DMS79 treated with DMSO at 0.1 percent for 48 hours (cell line): ENCODE measurements around the gene SFN.
A peak's percentile ranks its signal among the peaks of the same experiment; 100 is the strongest.
"Not testable (repeated sequence)": the region's sequence is repeated elsewhere in the genome, so short reads cannot be mapped to it uniquely, and the experiment has no call there.

Experiments used
- DNase-seq: peaks from one replicate; lab custom pipeline; 2025; lab: John Stamatoyannopoulos, UW

SFN gene

GRCh38 chr1:26864610-26865480, 1.9 kb downstream of the SFN start:
- peak; percentile 98 for DNase-seq

DNA sequence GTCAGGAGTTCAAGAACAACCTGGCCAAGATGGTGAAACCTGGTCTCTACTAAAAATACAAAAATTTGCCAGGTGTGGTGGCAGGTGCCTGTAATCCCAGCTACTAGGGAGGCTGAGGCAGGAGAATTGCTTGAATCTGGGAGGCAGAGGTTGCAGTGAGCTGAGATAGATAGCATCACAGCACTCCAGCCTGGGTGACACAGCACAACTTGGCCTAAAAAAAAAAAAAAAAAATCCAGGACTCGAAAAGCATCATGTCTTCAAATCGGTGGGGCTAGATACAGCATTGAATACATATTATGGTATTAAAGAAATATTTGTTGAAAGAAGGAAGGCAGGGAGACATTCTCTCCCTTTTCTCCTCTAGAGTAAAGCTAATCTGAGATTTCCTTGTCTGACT, 10.1 kb downstream of the SFN start:
- DNase-seq = not testable (repeated sequence)

GRCh38 chr1:26874896-26875295, 11.9 kb downstream of the SFN start:
- no peak for DNase-seq

DNA sequence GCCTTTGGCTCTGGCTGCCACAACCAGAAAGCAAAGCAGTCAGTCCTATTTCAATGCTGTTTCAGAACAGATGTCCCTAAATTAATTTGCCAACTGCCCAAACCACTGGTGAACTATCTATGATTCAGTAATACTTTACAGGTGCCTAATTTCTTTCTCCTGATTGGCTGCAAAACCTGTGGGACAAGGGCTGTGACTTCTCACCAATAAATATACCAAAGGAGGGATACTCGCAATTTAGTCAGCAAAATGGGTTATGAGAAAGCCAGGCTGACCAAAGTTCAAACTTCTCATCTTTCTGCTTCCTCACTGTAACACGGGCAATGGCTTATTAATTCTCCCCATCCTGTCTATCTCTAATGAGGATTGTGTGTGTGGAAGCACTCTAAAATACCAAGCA, 14.4 kb downstream of the SFN start:
- DNase-seq = no peak

DNA sequence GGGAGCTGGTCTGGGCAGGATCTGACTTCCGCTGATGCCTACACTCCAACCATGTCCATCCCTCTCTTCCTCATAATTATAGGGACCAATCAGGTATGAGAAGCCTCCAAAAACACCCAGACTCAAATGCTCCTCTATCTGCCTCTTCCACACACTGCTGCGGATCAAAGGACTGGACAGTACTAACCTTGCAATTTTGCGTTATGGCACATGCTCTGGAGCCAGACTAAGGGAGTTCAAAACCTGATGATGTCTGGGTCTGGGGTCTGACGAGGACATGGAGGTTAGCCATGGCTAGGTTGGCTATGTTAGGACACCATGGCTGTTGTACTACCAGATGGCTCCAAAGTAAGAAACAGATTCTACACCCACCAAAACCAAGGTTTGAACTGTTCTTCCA, 16.8 kb downstream of the SFN start:
- no peak for DNase-seq

DNA sequence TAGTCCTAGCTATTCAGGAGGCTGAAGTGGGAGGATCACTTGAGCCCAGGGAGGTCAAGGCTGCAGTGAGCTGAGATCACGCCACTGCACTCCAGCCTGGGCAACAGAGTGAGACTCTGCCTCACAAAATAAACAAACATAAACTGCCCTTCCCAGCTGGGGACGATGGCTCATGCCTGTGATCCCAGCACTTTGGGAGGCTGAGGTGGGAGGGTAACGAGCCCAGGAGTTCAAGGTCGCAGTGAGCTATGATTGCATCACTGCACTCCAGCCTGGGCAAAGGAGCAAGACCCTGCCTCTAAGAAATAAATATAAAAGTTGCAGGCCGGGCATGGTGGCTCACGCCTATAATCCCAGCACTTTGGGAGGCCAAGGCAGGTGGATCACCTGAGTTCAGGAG, 18.7 kb downstream of the SFN start:
- not testable (repeated sequence) for DNase-seq

DNA sequence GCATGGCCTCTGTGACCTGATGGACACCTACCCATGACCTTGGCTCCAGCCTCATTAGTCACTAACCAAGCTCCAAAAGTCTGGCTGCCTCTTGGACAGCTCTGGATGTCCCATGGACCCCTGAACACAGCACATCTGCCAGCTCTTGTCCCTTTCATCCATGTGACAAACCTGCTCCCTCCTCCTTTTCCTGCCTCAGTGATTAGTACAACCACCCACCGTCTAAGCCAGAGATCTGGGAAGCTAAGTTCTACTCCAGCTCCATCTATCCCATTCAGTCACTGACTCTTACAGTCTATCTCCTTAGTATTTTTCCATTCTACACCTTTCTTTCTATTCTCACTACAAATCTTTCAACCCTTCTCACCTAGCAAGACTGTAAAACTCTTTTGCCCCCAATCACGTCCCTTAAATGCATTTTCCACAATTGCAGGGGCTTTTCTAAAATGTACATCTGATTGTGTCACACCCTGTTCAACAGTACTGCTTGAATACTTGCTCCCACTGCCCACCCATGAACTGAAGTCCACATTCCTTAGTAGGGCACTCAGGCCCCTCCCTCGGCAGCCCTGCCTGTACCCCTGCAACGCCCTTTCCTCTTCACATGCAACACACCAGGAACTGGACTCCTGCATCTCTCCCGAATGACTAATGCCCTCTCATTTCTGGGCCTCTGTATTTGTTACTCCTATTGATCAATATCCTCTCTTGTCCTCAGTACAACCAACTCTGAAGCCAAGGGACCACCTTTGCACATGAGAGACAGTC, 19.9 kb downstream of the SFN start:
- no peak for DNase-seq

DNA sequence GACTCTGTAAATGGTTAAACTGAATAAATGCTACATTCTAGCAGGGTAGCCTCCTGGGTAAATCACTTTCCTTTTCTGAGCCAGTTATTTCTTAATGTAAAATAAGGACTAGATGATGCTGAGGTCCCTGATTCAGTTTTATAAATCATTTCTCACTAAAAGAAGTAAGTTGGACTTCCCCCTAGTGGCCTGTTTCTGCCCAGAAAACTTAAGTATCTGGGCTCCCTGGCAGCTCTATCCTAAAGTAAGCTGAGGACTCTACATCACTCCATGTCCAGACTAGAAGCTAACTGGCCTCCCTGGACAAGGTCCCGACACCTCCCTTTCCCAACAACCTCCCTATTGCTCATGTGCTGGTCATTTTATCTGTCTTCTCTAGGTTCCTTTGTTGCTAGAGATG, 24.2 kb downstream of the SFN start:
- no peak for DNase-seq

GRCh38 chr1:26888231-26888630, 25.3 kb downstream of the SFN start:
- DNase-seq = no peak

DNA sequence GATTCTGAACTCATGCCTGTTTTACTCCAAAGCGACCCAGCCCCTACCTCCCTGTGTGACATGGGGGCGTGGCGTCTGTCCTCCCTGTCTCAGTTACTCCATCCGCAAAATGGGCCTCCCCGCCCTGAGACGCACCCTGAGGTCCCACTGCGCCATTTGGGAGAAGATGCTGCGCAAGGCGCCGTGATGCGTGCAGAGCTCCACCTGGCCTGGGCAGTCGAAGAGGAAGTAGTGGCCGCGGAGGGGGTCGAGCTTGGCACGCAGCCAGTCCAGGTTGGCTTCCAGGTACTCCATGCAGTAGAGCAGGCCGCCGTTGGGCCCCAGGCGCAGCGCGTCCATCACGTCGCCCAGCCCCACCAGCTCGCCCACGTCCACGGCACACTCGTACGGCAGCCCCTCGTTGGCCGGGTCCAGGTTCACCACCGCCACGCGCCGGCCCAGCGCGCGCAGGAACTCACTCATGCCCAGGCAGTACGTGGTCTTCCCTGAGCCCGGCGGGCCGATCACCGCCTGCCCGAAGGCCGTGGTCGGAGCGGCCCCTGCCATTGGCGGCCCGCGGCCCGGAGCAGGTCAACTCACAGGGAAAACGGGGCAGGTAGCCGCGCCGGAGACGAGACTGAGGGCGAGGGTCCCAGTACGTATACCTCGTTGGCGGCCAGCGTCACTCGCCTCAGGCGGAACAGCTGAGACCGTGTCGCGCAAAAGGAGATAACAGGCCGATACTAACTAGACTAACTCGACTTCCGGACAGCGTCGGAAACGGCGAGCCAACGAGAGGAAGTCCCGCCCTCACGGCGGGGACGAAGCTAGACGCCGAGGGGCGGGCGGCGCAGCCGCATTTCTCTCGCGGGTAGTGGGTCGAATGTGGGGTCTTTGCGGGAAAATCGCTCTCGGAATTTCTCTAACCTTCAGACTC, 26.9 kb downstream of the SFN start, which contains the start of gene GPN2:
TSS of gene GPN2 (minus strand) at position 733 of the 916 bp plus-strand sequence. CDS start at position 546, 187 bp downstream.
- DNase-seq = peak; percentile 75

DNA sequence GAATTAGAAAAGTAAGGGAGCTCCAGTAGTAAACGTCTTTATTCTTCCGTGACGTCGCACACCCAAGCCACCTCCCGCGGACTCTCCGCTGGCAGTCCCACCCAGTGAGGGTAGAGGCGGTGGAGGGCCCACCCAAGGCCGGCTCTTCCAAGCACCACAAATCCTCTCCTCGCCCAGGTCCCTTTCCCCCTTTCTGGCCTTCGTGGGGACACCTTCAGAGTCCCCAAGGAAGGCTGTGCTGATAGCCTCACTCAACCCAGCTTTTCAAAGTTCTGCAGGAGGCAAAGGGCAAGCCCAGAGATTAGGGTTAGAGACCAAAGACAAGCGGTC, 27.5 kb downstream of the SFN start:
- no peak for DNase-seq

DNA sequence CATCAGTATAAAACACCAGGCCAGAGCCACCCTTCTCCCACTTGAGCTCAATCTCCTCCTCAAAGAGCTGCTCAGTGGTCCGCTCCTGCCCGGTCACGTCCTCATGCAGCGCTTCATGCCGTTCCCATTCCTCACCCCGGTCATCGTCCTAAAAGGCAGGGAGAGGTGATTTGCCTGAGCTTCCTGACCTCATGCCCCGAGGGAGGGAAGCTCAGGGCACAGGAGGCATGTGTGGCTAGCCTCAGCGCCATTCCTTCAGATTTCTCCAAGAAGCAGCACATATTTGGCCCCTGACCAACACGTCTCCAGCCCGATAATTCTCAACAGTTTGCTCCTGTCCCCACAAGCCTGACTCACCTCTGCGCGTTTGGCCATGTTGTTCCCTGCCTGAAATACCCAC, 31.3 kb downstream of the SFN start:
- no peak for DNase-seq

DNA sequence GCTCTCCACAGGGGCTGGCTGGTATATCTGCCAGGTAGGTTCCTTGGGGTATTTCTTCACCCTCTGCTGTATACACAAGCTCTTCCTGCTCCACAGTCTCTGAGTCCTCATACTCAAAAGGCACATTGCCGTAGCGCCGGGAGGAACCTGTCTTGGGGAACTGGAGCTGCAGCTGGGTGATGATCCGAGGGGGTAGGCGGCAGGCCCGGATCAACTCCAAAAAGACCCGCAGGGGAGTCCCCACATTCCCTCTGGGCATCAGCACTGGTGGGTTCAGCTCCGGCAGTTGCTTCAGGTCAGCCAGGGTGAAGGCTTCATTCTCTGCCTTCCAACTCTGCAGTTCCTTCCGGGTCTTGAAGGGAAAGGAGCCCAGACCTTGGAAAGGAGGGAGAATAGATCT, 34.4 kb downstream of the SFN start:
- DNase-seq = no peak

GRCh38 chr1:26900001-26900814, 37.3 kb downstream of the SFN start, which contains the start of gene GPATCH3:
Gene GPATCH3 (minus strand): TSS chr1:26900467. CDS start chr1:26900442, 25 bp downstream.
- peak; percentile 96 for DNase-seq

DNA sequence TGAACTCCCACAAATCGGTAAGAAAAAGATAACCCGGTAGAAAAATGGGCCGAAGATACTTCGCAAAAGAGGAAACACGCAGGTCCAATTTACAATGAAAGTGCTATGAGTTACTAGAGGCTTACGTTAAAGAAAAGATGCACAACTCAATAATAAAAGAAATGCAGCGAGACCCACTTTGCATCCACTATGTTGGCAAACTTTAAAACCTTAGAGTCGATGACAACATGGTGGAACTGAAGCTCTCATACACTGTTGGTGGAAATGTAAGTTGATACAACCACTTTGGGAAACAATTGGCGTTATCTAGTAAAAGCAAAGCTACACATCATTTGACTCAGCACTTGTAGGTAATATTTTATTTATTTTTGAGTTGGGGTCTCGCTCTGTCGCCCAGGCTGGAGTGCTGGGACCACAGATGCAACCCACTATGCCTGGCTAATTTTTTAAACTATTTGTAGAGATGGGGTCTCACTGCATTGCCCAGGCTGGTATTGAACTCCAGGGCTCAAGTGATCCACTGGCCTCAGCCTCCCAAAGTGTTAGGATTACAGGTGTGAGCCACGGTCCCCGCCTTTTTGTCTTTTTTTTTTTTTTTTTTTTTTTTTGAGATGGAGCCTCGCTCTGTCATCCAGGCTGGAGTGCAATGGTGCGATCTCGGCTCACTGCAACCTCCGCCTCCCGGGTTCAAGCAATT, 38.0 kb downstream of the SFN start:
- no peak for DNase-seq

DNA sequence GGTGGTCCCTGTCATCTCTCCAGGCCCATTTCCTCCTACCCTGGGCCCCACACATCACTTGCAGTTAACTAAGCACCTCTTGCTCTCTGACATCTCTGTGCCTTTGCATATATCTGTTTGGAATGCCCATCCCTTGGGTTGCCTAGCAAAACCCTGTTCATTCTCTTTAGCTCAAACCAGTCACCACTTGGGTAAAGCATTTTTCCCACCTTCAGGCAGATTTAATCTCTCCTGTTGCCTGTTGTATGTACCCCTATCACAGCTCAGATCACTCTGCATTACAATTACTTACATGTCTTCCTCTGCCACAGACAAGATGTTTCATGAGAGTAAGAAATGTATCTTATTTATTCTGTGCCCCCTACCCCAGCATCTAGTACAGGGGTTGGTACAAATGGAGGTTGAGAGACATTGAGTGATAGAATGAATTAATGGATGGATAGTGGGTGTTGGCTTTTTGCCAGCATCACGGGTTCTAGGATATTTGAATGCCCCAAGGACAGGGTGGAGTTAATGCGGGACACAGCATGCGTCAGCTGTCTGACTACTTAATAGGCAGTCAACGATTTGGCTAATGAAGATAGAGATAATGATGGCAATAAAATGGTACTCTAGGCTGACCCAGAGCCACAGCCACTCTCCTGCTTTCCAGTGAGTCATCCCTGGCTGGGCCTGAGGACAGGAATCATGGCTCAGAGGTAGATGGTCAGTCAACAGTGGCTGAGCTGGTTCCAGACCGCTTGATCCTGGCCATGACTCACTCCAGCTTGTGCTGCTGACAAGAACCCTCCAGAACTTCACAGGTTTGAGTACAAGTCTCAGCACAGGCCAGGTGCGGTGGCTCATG, 44.3 kb downstream of the SFN start:
- DNase-seq = no peak

DNA sequence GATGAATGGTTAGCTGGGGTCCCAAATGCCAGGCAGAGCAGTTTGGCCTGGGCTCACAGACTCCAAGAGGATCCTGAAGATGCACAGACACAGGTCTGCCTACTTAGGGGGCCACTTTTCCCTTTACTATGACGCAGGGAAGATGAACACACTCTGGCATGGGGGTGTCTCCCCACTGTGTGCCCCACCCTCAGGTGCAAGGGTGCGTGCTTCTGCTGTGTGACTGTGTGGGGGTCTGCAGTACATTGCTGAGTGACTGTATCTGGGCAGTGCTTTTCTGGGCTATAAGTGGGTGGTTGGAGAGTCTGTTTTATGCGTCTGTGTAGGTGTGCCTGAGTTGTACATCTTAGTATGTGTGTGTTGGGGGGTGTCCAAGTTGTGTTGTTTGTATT, 47.0 kb downstream of the SFN start:
- no peak for DNase-seq

DNA sequence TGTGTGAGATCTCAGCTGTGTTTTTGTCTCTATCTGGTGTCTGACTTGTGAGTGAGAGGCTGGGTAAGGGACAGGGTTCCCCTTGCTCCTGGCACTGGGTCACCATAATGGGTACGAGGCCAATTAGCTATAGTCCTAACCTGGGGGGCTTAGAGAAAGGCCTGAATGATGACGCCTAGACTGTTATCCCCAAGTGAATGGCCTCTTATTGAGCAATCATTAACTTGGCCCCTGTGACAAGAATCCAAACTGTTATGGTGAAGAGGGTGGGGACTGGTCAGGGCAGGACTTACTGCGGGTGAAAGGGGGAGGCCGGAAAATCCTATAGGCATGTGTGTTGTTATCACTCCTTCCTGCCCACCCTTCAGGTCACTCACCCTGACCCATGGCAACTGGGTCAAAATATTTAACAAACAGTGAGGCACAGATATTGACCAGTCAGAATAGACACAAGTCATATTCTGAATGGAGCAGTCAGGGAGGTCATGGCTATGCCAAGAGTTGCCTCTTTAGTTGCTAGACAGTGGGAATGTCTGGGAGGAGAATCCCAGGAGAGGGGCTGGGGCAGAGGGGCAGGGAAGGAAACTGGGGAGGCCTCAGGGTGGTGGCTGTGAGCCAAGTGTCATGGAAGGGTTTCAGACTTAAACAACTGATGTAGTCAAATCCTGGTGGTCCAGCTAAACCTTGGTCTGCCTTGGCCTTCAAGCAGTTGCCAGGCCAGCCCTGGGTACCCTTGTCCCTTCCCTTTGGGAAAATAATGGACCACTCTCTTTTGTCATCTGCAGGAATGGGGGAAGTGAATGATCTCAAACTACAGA, 47.6 kb downstream of the SFN start:
- no peak for DNase-seq
